ENCODE results near the gene CCNY. TPM values are rescaled to one million over a fixed set of nuclear protein-coding genes. Genes with fewer than 3 reads are reported as not detected.

CCNY gene
- total RNA-seq, 4 donors from 2014 or later, result 23.3 to 72.3 (median 26.7) TPM

- TF ChIP-seq POLR2A (IDR thresholded peaks at IDR 0.05) (no peak), CTCF (IDR thresholded peaks at IDR 0.05) (no peak)
- intact Hi-C loops (cut with DNase I; ENCODE audit: low total_unique reads), result no loop called here
Observed at GRCh38 chr10:35598379-35598778, 262.1 kb downstream of the CCNY start.

GRCh38 chr10:35600193-35600592, 263.9 kb downstream of the CCNY start:
- WGBS, 2 donors, result 68 to 72% methylated on average over 2 of the region's 2 CpGs
- TF ChIP-seq CTCF (IDR thresholded peaks at IDR 0.05) (no peak), POLR2A (IDR thresholded peaks at IDR 0.05) (no peak)
- H3K4me3 ChIP-seq (ENCODE audit: low read depth, poor library complexity, severe bottlenecking), result no peak overlapping the region
- intact Hi-C loops (cut with DNase I; ENCODE audit: low total_unique reads), result no loop called here
- DNase-seq (ENCODE audit: low spot score in 2 of 2), result no peak

More at GRCh38 chr10:35598379-35598778, 262.1 kb downstream of the CCNY start:
- H3K4me3 ChIP-seq (ENCODE audit: low read depth, poor library complexity, severe bottlenecking), result no peak overlapping the region
- DNase-seq (ENCODE audit: low spot score in 2 of 2), result no peak
- 35 to 43% methylated on average over 6 of the region's 6 CpGs for WGBS, 2 donors

- no peak within 1 kb of the TSS for H3K4me3 ChIP-seq (ENCODE audit: low read depth, poor library complexity, severe bottlenecking)
- WGBS, 2 donors, result 57 to 66% methylated on average over 8 of the region's 8 CpGs
- TF ChIP-seq POLR2A (IDR thresholded peaks at IDR 0.05), result no peak
- TF ChIP-seq CTCF (IDR thresholded peaks at IDR 0.05), result no peak
- no peak for DNase-seq (ENCODE audit: low spot score in 2 of 2)
- intact Hi-C loops (cut with DNase I; ENCODE audit: low total_unique reads), result no loop called here
Observed at GRCh38 chr10:35605191-35605590, 268.9 kb downstream of the CCNY start, which contains the start of gene GJD4. Gene GJD4, plus strand, starts transcription at chr10:35605341. Its CDS starts 227 bp downstream, at chr10:35605568.

- 48 to 63% methylated on average over 6 of the region's 6 CpGs for WGBS, 2 donors
- TF ChIP-seq POLR2A (IDR thresholded peaks at IDR 0.05), result no peak
- no peak for TF ChIP-seq CTCF (IDR thresholded peaks at IDR 0.05)
- no peak for DNase-seq (ENCODE audit: low spot score in 2 of 2)
- no peak overlapping the region for H3K4me3 ChIP-seq (ENCODE audit: low read depth, poor library complexity, severe bottlenecking)
- intact Hi-C loops (cut with DNase I; ENCODE audit: low total_unique reads), result no loop called here
Observed at GRCh38 chr10:35606430-35606829, 270.1 kb downstream of the CCNY start.

- DNase-seq (ENCODE audit: low spot score in 2 of 2), result no peak
- intact Hi-C loops (cut with DNase I; ENCODE audit: low total_unique reads), result no loop called here
- WGBS, 2 donors, result 5 to 17% methylated on average over 47 to 66 of the region's 78 CpGs
- TF ChIP-seq CTCF (IDR thresholded peaks at IDR 0.05) (no peak), POLR2A (IDR thresholded peaks at IDR 0.05) (no peak)
- H3K4me3 ChIP-seq (ENCODE audit: low read depth, poor library complexity, severe bottlenecking), result no peak overlapping the region
Observed at GRCh38 chr10:35607475-35608327, 271.4 kb downstream of the CCNY start.

Measured in lower leg skin (tissue), 4 donors.